Stomach (tissue), 9 donors: ENCODE results near the gene ZNF746. TPM values are rescaled to one million over a fixed set of nuclear protein-coding genes. Genes with fewer than 3 reads are reported as not detected.

Experiments used
- DNase-seq, 2 donors: peaks; one replicate each; pipeline versions ENCODE4 v3.0.0 to v3.0.0-alpha.2; 2013 to 2019
- H3K27ac ChIP-seq, 5 donors: fragments of 200-600 bp in 4 of 5; sonication (generic) in 4 of 5; one replicate each; pipeline ENCODE4 v1.5.1; 2013 to 2019; ENCODE audit warnings: mild to moderate bottlenecking in 1 of 5, moderate library complexity in 1 of 5
- H3K27me3 ChIP-seq, 3 donors: fragments of 200-600 bp; sonication (generic); one replicate each; pipeline ENCODE4 v1.5.1; 2017 to 2019; ENCODE audit warnings: mixed run types in 1 of 3
- H3K36me3 ChIP-seq, 4 donors: fragments of 200-600 bp; sonication (generic); 1 replicate in 3 of 4; 2 replicates in 1 of 4; pipeline ENCODE4 v1.5.1; 2016 to 2019
- H3K4me1 ChIP-seq, 4 donors: fragments of 200-600 bp; sonication (generic); one replicate each; pipeline ENCODE4 v1.5.1; 2016 to 2019
- H3K4me3 ChIP-seq, 4 donors: fragments of 200-600 bp; sonication (generic) in 3 of 4; one replicate each; pipeline ENCODE4 v1.5.1; 2016 to 2019; ENCODE audit warnings: mild to moderate bottlenecking in 1 of 4
- H3K9me3 ChIP-seq, 4 donors: fragments of 200-600 bp; sonication (generic); one replicate each; pipeline ENCODE4 v1.5.1; 2016 to 2019
- EP300 ChIP-seq: sonication (generic); formaldehyde crosslinking; IDR thresholded peaks from one replicate; pipeline ENCODE4 v1.6.1; 2017; ENCODE audit warnings: antibody characterized with exemption
- POLR2A ChIP-seq, 4 donors: fragments of 450-650 bp; IDR thresholded peaks; one replicate each; pipeline ENCODE4 v1.6.1; 2016; ENCODE audit warnings: antibody characterized with exemption in 4 of 4, control low read depth in 2 of 4, mild to moderate bottlenecking in 1 of 4, moderate library complexity in 1 of 4
- POLR2AphosphoS5 ChIP-seq, 3 donors: sonication (generic); formaldehyde crosslinking; IDR thresholded peaks; one replicate each; pipeline ENCODE4 v1.6.1; 2016; ENCODE audit warnings: antibody characterized with exemption in 3 of 3
- WGBS, 5 donors: extraction: QIAGEN DNeasy Blood & Tissue Kit in 3 of 5; methylation state at CpG; one replicate each; pipeline versions ENCODE4 v1.1.5 to v1.1.7; 2013 to 2018; 5-methylcytosine and 5-hydroxymethylcytosine counted together
- intact Hi-C: fragments of 100-400 bp; cut with DNase I; formaldehyde crosslinking; loops from one replicate; pipeline ENCODE4 v1.15.1; 2023; ENCODE audit warnings: low total_unique reads
- polyA plus RNA-seq, 3 donors: library from polyadenylated mRNA; stranded (reverse); fragments of 200-250 nt; gene quantifications; one replicate each; pipeline ENCODE4 v1.2.3, GENCODE V29; 2013
- total RNA-seq, 5 donors: library from RNA; depleted of rRNA; stranded (reverse); fragments of >200 nt; gene quantifications; one replicate each; pipeline versions ENCODE4 v1.1.0 to v1.2.3, GENCODE V29; 2014 to 2016
- TF ChIP-seq, protein P1 (sequence below), 7 experiments: fragments of 450-650 bp in 4 of 7; fragments of 200-600 bp in 3 of 7; sonication (generic) in 3 of 7; IDR thresholded peaks; one replicate each; pipeline ENCODE4 v1.5.1; 2016 to 2019; ENCODE audit warnings: antibody characterized with exemption in 7 of 7, control low read depth in 2 of 7, mild to moderate bottlenecking in 1 of 7
- donor health status: healthy with polysubstance abuse.
- donor health status: Bipolar disorder and iron deficiency.
- donor health status: healthy.

Gene ZNF746
- total and polyA plus RNA-seq, 8 donors = 4.7 to 128 (median 18.3) TPM

DNA sequence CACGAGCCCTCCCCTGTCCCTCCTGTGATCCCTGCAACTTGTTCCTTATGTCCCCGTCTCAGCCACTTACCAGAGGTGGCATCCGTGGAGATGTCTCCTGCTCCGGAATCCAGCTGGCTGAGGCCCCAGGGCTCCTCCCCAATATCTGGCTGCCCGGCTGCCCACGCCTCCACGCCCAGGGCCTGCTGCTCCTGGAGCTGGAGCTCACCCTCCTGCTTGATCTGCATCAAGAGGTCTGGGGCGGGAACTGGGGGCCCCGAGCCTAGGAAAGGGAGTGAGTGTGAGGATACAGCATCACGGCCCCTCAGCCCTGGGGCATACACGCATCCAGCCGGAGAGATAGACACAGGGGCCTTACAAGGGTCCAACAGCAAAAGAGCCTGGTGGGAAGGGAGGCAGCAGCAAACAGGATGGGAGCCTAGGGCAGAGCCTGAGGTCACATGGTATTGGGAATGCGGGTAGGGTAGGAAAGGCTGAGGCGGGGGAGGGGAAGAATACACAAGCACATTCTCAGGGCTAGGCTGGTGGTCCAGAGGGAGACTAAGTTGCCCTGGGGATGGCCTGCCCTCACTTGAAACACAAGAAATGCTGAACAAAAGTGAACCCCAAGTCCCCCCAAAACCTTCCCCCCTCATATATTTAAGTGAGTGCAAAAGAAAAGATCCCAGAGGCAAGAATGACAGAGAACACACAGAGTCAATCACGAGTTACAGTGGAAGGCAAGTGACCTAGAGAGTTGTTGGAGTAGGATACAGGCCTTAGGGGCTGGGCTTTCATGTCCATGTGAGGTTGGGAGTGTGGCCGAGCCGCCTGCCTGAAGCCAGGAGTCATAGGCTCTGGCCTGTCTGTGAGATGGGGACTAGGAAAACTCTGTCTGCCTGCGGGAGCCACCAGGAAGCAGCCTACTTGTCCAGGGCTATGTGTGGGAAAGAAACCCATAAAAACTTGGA is 19.8 kb downstream of the ZNF746 start:
- intact Hi-C loops = no loop called here
- no peak for TF ChIP-seq EP300
- TF ChIP-seq, protein P1, sequence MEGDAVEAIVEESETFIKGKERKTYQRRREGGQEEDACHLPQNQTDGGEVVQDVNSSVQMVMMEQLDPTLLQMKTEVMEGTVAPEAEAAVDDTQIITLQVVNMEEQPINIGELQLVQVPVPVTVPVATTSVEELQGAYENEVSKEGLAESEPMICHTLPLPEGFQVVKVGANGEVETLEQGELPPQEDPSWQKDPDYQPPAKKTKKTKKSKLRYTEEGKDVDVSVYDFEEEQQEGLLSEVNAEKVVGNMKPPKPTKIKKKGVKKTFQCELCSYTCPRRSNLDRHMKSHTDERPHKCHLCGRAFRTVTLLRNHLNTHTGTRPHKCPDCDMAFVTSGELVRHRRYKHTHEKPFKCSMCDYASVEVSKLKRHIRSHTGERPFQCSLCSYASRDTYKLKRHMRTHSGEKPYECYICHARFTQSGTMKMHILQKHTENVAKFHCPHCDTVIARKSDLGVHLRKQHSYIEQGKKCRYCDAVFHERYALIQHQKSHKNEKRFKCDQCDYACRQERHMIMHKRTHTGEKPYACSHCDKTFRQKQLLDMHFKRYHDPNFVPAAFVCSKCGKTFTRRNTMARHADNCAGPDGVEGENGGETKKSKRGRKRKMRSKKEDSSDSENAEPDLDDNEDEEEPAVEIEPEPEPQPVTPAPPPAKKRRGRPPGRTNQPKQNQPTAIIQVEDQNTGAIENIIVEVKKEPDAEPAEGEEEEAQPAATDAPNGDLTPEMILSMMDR (IDR thresholded peaks at IDR 0.05) = no peak
- no peak for TF ChIP-seq POLR2A (IDR thresholded peaks at IDR 0.05)
- TF ChIP-seq POLR2AphosphoS5 (IDR thresholded peaks at IDR 0.05) = no peak

GRCh38 chr7:149476791-149477190 is 20.8 kb downstream of the ZNF746 start:
- DNase-seq = no peak
- Histone ChIP-seq H3K4me1 (no peaks in the 10 kb centered on the region), H3K9me3 (no peaks in the 10 kb centered on the region), H3K4me3 (no peak overlapping the region), H3K36me3 (peaks cover 41 to 98% (median 83%) of the 10 kb centered on the region in 4 donors), H3K27ac (no peak overlapping the region), H3K27me3 (no peaks in the 10 kb centered on the region)
- 94 to 98% (median 96%) methylated on average over 12 of the region's 12 CpGs for WGBS, 5 donors
- TF ChIP-seq EP300 (no peak), POLR2AphosphoS5 (IDR thresholded peaks at IDR 0.05) (no peak), POLR2A (IDR thresholded peaks at IDR 0.05) (no peak)
- TF ChIP-seq, protein P1 (IDR thresholded peaks at IDR 0.05) = no peak
- intact Hi-C loops = no loop called here

More for the DNA sequence above, 19.8 kb downstream of the ZNF746 start:
- 95 to 96% (median 95%) methylated on average over 16 to 18 of the region's 18 CpGs for WGBS, 5 donors
- H3K27me3 ChIP-seq = no peaks in the 10 kb centered on the region
- no peak for DNase-seq
- no peaks in the 10 kb centered on the region for H3K4me1 ChIP-seq
- H3K27ac ChIP-seq = no peak overlapping the region
- H3K36me3 ChIP-seq = peaks cover 41 to 93% (median 73%) of the 10 kb centered on the region in 4 donors
- no peaks in the 10 kb centered on the region for H3K9me3 ChIP-seq
- no peak overlapping the region for H3K4me3 ChIP-seq

GRCh38 chr7:149475121-149476045 is 22.2 kb downstream of the ZNF746 start:
- intact Hi-C loops = no loop called here
- TF ChIP-seq EP300 (no peak), POLR2A (IDR thresholded peaks at IDR 0.05) (no peak), POLR2AphosphoS5 (IDR thresholded peaks at IDR 0.05) (no peak)
- TF ChIP-seq, protein P1 (IDR thresholded peaks at IDR 0.05) = no peak
- Histone ChIP-seq H3K27ac (no peak overlapping the region), H3K36me3 (peaks cover 41 to 97% (median 86%) of the 10 kb centered on the region in 4 donors), H3K9me3 (no peaks in the 10 kb centered on the region), H3K4me1 (no peaks in the 10 kb centered on the region), H3K4me3 (no peak overlapping the region), H3K27me3 (no peaks in the 10 kb centered on the region)
- no peak for DNase-seq
- 92 to 98% (median 95%) methylated on average over 20 to 21 of the region's 21 CpGs for WGBS, 5 donors
